NCI-H146 (cell line): Measurements from ENCODE around the gene RRP12.
"Not testable (repeated sequence)": the region's sequence is repeated elsewhere in the genome, so short reads cannot be mapped to it uniquely, and the experiment has no call there.

ENCODE experiments used
- DNase-seq: peaks from one replicate; lab custom pipeline; 2025; lab: John Stamatoyannopoulos, UW

RRP12 gene

GRCh38 chr10:97400665-97401454 lies at the start of gene RRP12:
Gene RRP12 (minus strand): TSS chr10:97401340. CDS start chr10:97401231, 109 bp downstream.
- peak; percentile 97 for DNase-seq

- DNase-seq, result peak; percentile 13
Observed at GRCh38 chr10:97450828-97451227, 49.7 kb upstream of the RRP12 start.

- peak; percentile 95 for DNase-seq
Observed at GRCh38 chr10:97445722-97446639, 44.8 kb upstream of the RRP12 start, which contains the start of the genes EXOSC1 and ZDHHC16. Gene EXOSC1 (minus strand): TSS chr10:97446006. CDS start chr10:97445985, 21 bp downstream. Gene ZDHHC16 (plus strand): TSS chr10:97446175. CDS start chr10:97451676, 5,501 bp downstream.

- DNase-seq, result no peak
Observed at GRCh38 chr10:97445357-97445721, 44.2 kb upstream of the RRP12 start.

GRCh38 chr10:97444212-97444611 lies 43.1 kb upstream of the RRP12 start:
- no peak for DNase-seq

GRCh38 chr10:97442277-97442676 lies 41.1 kb upstream of the RRP12 start:
- no peak for DNase-seq

- DNase-seq, result no peak
Observed at GRCh38 chr10:97435211-97435610, 34.1 kb upstream of the RRP12 start.

- DNase-seq, result no peak
Observed at GRCh38 chr10:97434557-97434956, 33.4 kb upstream of the RRP12 start.

- DNase-seq, result peak; percentile 6
Observed at GRCh38 chr10:97434055-97434454, 32.9 kb upstream of the RRP12 start.

GRCh38 chr10:97428572-97428981 lies 27.4 kb upstream of the RRP12 start:
- DNase-seq, result no peak

- no peak for DNase-seq
Observed at GRCh38 chr10:97427571-97428179, 26.5 kb upstream of the RRP12 start.

GRCh38 chr10:97426776-97427570 lies 25.8 kb upstream of the RRP12 start:
- DNase-seq, result peak; percentile 9

- peak; percentile 94 for DNase-seq
Observed at GRCh38 chr10:97425964-97426775, 25.0 kb upstream of the RRP12 start, which contains the start of gene PGAM1. Gene PGAM1 (plus strand): TSS chr10:97426191. CDS start chr10:97426308, 117 bp downstream.

- DNase-seq, result not testable (repeated sequence)
Observed at GRCh38 chr10:97423757-97424098, 22.6 kb upstream of the RRP12 start.

GRCh38 chr10:97416565-97416964 lies 15.4 kb upstream of the RRP12 start:
- DNase-seq, result no peak

GRCh38 chr10:97412891-97413304 lies 11.8 kb upstream of the RRP12 start:
- DNase-seq, result no peak

GRCh38 chr10:97411406-97411805 lies 10.3 kb upstream of the RRP12 start:
- DNase-seq, result no peak

GRCh38 chr10:97408496-97408992 lies 7.4 kb upstream of the RRP12 start:
- no peak for DNase-seq

GRCh38 chr10:97407952-97408248 lies 6.8 kb upstream of the RRP12 start:
- no peak for DNase-seq

GRCh38 chr10:97407211-97407951 lies 6.2 kb upstream of the RRP12 start:
- peak; percentile 83 for DNase-seq
